ENCODE measurements around the gene RNF157. TPM values are rescaled to one million over a fixed set of nuclear protein-coding genes. Genes with fewer than 3 reads are reported as not detected.
"Not testable (repeated sequence)": the region's sequence is repeated elsewhere in the genome, so short reads cannot be mapped to it uniquely, and the experiment has no call there.

The RNF157 gene
- total RNA-seq, 1 donor from 2014 or later, result 0.99 TPM

DNA sequence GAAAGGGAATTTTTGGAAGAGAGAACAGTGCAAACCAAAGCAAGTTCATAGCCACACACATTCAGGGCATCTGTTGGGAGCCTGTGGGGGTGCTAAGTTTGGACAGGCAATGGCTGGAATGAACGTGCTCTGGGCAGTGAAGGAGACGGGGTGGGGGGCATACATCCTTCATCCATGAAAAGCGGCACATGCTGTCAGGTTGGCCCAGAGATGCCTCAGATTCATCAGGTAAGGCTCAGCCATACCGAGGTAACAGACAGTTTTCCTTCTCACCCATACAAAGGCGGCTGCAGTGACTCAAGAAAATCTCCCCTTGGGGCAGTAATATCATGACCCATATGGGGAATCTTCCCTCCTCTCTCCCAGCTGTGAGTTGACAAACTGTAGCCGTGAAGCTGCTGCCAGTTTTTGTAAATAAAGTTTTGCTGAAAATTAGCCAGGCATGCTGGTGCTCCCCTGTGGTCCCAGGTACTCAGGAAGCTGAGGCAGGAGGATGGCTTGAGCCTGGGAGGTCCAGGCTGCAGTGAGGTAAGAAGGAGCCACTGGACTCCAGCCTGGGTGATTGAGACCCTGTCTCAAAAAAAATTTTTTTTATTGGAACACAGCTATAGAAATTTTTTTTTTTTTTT lies 15.6 kb upstream of the RNF157 start:
- no peaks in the 10 kb centered on the region for H3K27me3 Mint-ChIP-seq (ENCODE audit: unreplicated experiment)
- no peaks in the 10 kb centered on the region for H3K36me3 Mint-ChIP-seq (ENCODE audit: unreplicated experiment)
- DNase-seq (ENCODE audit: extremely low spot score, unreplicated experiment), result no peak
- TF ChIP-seq, protein P1, sequence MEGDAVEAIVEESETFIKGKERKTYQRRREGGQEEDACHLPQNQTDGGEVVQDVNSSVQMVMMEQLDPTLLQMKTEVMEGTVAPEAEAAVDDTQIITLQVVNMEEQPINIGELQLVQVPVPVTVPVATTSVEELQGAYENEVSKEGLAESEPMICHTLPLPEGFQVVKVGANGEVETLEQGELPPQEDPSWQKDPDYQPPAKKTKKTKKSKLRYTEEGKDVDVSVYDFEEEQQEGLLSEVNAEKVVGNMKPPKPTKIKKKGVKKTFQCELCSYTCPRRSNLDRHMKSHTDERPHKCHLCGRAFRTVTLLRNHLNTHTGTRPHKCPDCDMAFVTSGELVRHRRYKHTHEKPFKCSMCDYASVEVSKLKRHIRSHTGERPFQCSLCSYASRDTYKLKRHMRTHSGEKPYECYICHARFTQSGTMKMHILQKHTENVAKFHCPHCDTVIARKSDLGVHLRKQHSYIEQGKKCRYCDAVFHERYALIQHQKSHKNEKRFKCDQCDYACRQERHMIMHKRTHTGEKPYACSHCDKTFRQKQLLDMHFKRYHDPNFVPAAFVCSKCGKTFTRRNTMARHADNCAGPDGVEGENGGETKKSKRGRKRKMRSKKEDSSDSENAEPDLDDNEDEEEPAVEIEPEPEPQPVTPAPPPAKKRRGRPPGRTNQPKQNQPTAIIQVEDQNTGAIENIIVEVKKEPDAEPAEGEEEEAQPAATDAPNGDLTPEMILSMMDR (IDR thresholded peaks at IDR 0.05), result no peak
- H3K9me3 Mint-ChIP-seq (ENCODE audit: unreplicated experiment), result no peaks in the 10 kb centered on the region
- no peak overlapping the region for H3K4me3 Mint-ChIP-seq (ENCODE audit: unreplicated experiment)
- H3K4me1 Mint-ChIP-seq (ENCODE audit: unreplicated experiment), result peaks cover 11% of the 10 kb centered on the region
- H3K27ac Mint-ChIP-seq (ENCODE audit: unreplicated experiment), result no peak overlapping the region

- no peak for DNase-seq (ENCODE audit: extremely low spot score, unreplicated experiment)
- Mint-ChIP-seq H3K9me3 (ENCODE audit: unreplicated experiment) (no peaks in the 10 kb centered on the region), H3K27ac (ENCODE audit: unreplicated experiment) (no peak overlapping the region), H3K27me3 (ENCODE audit: unreplicated experiment) (no peaks in the 10 kb centered on the region), H3K4me1 (ENCODE audit: unreplicated experiment) (peaks cover 11% of the 10 kb centered on the region), H3K4me3 (ENCODE audit: unreplicated experiment) (no peak overlapping the region), H3K36me3 (ENCODE audit: unreplicated experiment) (no peaks in the 10 kb centered on the region)
- TF ChIP-seq, protein P1 (IDR thresholded peaks at IDR 0.05), result no peak
Measured at GRCh38 chr17:76254275-76254674, 14.0 kb upstream of the RNF157 start.

DNA sequence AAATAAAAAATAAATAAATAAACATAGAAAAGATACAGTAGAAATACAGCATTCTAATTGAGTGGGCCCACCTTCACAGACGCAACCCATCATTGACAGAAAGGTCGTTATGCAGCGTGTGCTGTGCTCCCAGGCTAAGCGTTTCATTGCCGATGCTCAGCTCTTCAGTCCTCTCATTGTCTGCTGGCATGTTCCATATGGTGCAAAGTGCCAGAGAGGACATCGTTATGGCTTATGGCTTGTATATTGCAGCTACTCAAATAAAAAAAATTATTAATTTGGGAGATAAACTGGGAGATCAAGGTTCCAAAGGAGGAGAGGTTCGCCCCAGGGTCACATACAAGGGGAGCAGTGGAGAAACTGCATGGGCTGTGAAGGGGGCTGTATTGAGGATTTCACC lies 13.5 kb upstream of the RNF157 start:
- H3K27ac Mint-ChIP-seq (ENCODE audit: unreplicated experiment), result no peak overlapping the region

DNA sequence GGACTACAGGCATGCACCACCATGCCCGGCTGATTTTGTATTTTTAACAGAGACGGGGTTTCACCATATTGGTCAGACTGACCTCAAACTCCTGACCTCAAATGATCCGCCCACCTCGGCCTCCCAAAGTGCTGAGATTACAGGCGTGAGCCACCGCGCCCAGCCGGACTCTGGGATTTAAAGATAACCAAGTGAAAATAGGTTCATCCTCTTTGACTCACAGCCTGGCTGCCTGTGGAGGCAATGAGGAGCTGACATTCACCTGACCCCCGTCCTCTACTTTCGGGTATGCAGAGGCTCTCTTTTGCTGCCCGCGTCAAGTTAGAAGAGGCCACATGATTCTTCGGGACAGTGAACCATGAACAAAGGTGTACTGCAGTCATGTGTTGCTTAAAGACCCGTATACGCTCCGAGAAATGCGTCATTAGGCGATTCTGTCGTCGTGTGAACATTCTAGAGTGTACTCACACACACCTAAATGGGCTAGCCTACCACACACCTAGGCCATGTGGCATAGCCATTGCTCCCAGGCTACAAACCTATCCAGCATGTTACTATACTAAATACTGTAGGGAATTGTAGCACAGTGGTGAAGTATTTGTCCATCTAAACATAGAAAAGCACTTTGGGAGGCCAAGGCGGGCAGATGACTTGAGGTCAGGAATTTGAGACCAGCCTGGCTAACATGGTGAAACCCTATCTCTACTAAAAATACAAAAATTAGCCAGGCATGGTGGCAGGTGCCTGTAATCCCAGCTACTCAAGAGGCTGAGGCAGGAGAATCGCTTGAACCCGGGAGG lies 12.9 kb upstream of the RNF157 start:
- not testable (repeated sequence) for H3K27ac Mint-ChIP-seq (ENCODE audit: unreplicated experiment); H3K9me3 Mint-ChIP-seq (ENCODE audit: unreplicated experiment); H3K27me3 Mint-ChIP-seq (ENCODE audit: unreplicated experiment); H3K4me3 Mint-ChIP-seq (ENCODE audit: unreplicated experiment); DNase-seq (ENCODE audit: extremely low spot score, unreplicated experiment); H3K36me3 Mint-ChIP-seq (ENCODE audit: unreplicated experiment)
- H3K4me1 Mint-ChIP-seq (ENCODE audit: unreplicated experiment), result peaks cover 11% of the 10 kb centered on the region

More for the DNA sequence above, 13.5 kb upstream of the RNF157 start:
- TF ChIP-seq, protein P1 (IDR thresholded peaks at IDR 0.05), result no peak
- H3K4me3 Mint-ChIP-seq (ENCODE audit: unreplicated experiment), result no peak overlapping the region
- no peaks in the 10 kb centered on the region for H3K9me3 Mint-ChIP-seq (ENCODE audit: unreplicated experiment)
- no peak for DNase-seq (ENCODE audit: extremely low spot score, unreplicated experiment)
- H3K36me3 Mint-ChIP-seq (ENCODE audit: unreplicated experiment), result no peaks in the 10 kb centered on the region
- H3K4me1 Mint-ChIP-seq (ENCODE audit: unreplicated experiment), result peaks cover 11% of the 10 kb centered on the region
- H3K27me3 Mint-ChIP-seq (ENCODE audit: unreplicated experiment), result no peaks in the 10 kb centered on the region

DNA sequence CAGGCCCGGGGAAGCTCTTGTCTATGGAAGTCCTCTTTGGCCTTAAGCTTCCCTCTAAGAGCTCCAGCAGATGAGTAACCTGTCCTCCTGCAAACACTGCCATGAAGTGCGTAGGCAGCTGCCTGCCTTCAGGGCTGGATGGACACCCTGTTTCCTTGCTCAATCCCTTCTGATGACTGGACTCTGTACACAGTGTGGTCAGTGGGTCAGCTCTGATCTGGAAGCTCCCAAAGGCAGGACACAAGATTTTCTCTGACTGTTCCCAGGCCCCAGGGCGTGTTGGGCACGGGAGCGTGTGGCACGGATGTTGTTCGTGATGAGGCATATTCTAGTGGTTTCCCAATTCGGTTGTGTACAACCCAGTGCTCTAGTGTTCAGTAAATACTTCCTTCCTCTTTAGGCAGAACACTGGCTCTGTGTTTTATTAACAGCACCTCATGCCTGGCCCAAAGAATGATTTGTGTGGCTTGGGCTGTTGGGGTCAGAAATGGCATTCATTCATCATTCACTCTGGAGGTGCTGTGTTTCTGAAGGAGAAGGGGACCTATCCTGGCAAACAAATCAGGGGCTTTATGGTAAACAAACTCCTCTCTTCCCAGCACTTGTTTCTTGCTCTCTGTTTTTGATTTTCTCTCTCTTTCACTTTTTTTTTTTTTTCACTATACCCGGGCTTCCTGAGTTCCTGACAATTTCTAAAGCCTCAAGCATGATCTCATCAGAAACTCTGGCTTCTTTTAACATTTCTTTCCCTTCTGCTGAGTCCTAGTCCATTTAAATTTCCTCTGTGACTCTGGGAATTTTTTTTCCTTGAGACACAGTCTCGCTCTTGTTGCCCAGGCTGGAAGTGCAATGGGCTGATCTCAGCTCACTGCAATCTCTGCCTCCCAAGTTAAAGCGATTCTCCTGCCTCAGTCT lies 12.0 kb upstream of the RNF157 start:
- no peak overlapping the region for H3K4me3 Mint-ChIP-seq (ENCODE audit: unreplicated experiment)
- H3K4me1 Mint-ChIP-seq (ENCODE audit: unreplicated experiment), result peaks cover 11% of the 10 kb centered on the region
- no peak for DNase-seq (ENCODE audit: extremely low spot score, unreplicated experiment)
- TF ChIP-seq, protein P1 (IDR thresholded peaks at IDR 0.05), result no peak
- no peaks in the 10 kb centered on the region for H3K36me3 Mint-ChIP-seq (ENCODE audit: unreplicated experiment)
- no peaks in the 10 kb centered on the region for H3K9me3 Mint-ChIP-seq (ENCODE audit: unreplicated experiment)
- peaks cover 11% of the 10 kb centered on the region for H3K27me3 Mint-ChIP-seq (ENCODE audit: unreplicated experiment)
- H3K27ac Mint-ChIP-seq (ENCODE audit: unreplicated experiment), result peak overlapping the region; percentile 54

Measured in osteocyte (in vitro differentiated cells).